B cell (primary cell): ENCODE data around the gene HIGD2B. TPM values are rescaled to one million over a fixed set of nuclear protein-coding genes. Genes with fewer than 3 reads are reported as not detected.
"Not testable (repeated sequence)": the region's sequence is repeated elsewhere in the genome, so short reads cannot be mapped to it uniquely, and the experiment has no call there.

Source experiments
- ATAC-seq: fragments of 200-7000 bp; cut with Tn5 transposase; one replicate; pipeline ENCODE4 v1.10.0; 2021; ENCODE audit warnings: low read depth, mild to moderate bottlenecking, moderate number of reproducible peaks, moderate library complexity
- CTCF ChIA-PET: fragments of 350-600 bp; sonication (Branson Sonifier 250); formaldehyde crosslinking; loops from one replicate; lab custom pipeline; 2021; ENCODE audit warnings: antibody characterized with exemption, inconsistent platforms; lab: Charles Lee
- POLR2A ChIA-PET: fragments of 350-600 bp; sonication (Branson Sonifier 250); formaldehyde crosslinking; loops from one replicate; lab custom pipeline; 2021; ENCODE audit warnings: antibody characterized with exemption; lab: Charles Lee
- DNase-seq: peaks from one replicate; pipeline ENCODE4 v3.0.0; 2013
- H2AFZ ChIP-seq: 2 replicates; pipeline ENCODE4 v1.6.1; 2012; ENCODE audit warnings: mild to moderate bottlenecking, low read depth, low read length; ENCODE audit not compliant: insufficient read depth, poor library complexity, severe bottlenecking
- H3K27ac ChIP-seq, 2 donors: 1 replicate in 1 of 2; 2 replicates in 1 of 2; pipeline ENCODE4 v1.5.1; 2012 to 2013; ENCODE audit warnings: low read length in 2 of 2, mild to moderate bottlenecking in 2 of 2, moderate library complexity in 1 of 2
- H3K27me3 ChIP-seq, 4 experiments: fragments of 200-600 bp in 1 of 4; sonication (generic) in 1 of 4; replicated peaks in 1 of 4; 1 replicate in 2 of 4; 2 replicates in 2 of 4; pipeline versions ENCODE4 v1.6.1 to v1.7.0; 2013 to 2016; ENCODE audit warnings: low read length in 3 of 4, mild to moderate bottlenecking in 2 of 4, mixed read lengths in 1 of 4, moderate library complexity in 1 of 4; ENCODE audit not compliant: insufficient read depth in 4 of 4, control insufficient read depth in 3 of 4; ENCODE audit errors: control extremely low read depth in 1 of 4
- H3K36me3 ChIP-seq, 2 experiments: replicated peaks in 1 of 2; 1 replicate in 1 of 2; 2 replicates in 1 of 2; pipeline versions ENCODE4 v1.6.1 to v1.7.1; 2013; ENCODE audit warnings: low read length in 1 of 2; ENCODE audit not compliant: insufficient read depth in 2 of 2, control insufficient read depth in 1 of 2; ENCODE audit errors: control extremely low read depth in 1 of 2, extremely low read depth in 1 of 2
- H3K4me1 ChIP-seq, 2 donors: fragments of 200-600 bp in 1 of 2; sonication (generic) in 1 of 2; 1 replicate in 1 of 2; 2 replicates in 1 of 2; pipeline versions ENCODE4 v1.5.1 to v1.6.1; 2013 to 2017; ENCODE audit warnings: low read length in 2 of 2; ENCODE audit not compliant: control insufficient read depth in 2 of 2, insufficient read depth in 2 of 2
- H3K4me2 ChIP-seq: replicated peaks from 2 replicates; pipeline ENCODE3; 2012; ENCODE audit warnings: mild to moderate bottlenecking, low read depth, low read length; ENCODE audit not compliant: poor library complexity, severe bottlenecking
- H3K4me3 ChIP-seq, 5 experiments: fragments of 200-600 bp in 1 of 5; sonication (generic) in 1 of 5; 1 replicate in 3 of 5; 2 replicates in 2 of 5; pipeline versions ENCODE4 v1.5.1 to v1.7.0; 2011 to 2016; ENCODE audit warnings: low read length in 4 of 5, mild to moderate bottlenecking in 4 of 5, low read depth in 2 of 5, control low read depth in 1 of 5, moderate library complexity in 1 of 5; ENCODE audit not compliant: insufficient read depth in 1 of 5; ENCODE audit errors: control extremely low read depth in 1 of 5, extremely low read depth in 1 of 5
- H3K79me2 ChIP-seq: fragments of 200-600 bp; sonication (generic); one replicate; pipeline ENCODE4 v1.6.0; 2016; ENCODE audit warnings: low read length; ENCODE audit not compliant: control insufficient read depth, insufficient read depth
- H3K9ac ChIP-seq: fragments of 200-600 bp; sonication (generic); 2 replicates; pipeline ENCODE4 v1.6.1; 2017; ENCODE audit warnings: mild to moderate bottlenecking, low read length, moderate library complexity
- H3K9me3 ChIP-seq, 3 donors: one replicate each; pipeline versions ENCODE4 v1.6.1 to v1.7.1; 2013; ENCODE audit warnings: low read length in 2 of 3; ENCODE audit not compliant: control insufficient read depth in 2 of 3, insufficient read depth in 1 of 3; ENCODE audit errors: control extremely low read depth in 1 of 3
- H4K20me1 ChIP-seq: 2 replicates; pipeline ENCODE4 v1.6.0; 2012; ENCODE audit warnings: mild to moderate bottlenecking, low read length; ENCODE audit not compliant: insufficient read depth, control insufficient read depth, poor library complexity, severe bottlenecking
- H3K27ac Mint-ChIP-seq: one replicate; pipeline ENCODE4 v1.8.0; 2021; ENCODE audit warnings: mixed read lengths
- H3K27me3 Mint-ChIP-seq: one replicate; pipeline ENCODE4 v1.8.0; 2021; ENCODE audit warnings: mixed read lengths
- H3K4me1 Mint-ChIP-seq: one replicate; pipeline ENCODE4 v1.8.0; 2021; ENCODE audit warnings: mixed read lengths
- H3K4me3 Mint-ChIP-seq: one replicate; pipeline ENCODE4 v1.8.0; 2021; ENCODE audit warnings: mixed read lengths
- H3K9me3 Mint-ChIP-seq: one replicate; pipeline ENCODE4 v1.8.0; 2022; ENCODE audit warnings: mixed read lengths; ENCODE audit not compliant: insufficient read depth
- WGBS: methylation state at CpG from one replicate; pipeline ENCODE4 v1.1.5; 2013; ENCODE audit warnings: missing lambda C conversion rate; ENCODE audit not compliant: insufficient coverage; 5-methylcytosine and 5-hydroxymethylcytosine counted together
- intact Hi-C: fragments of 100-400 bp; cut with micrococcal nuclease; formaldehyde crosslinking; loops from one replicate; pipeline ENCODE4 v1.10.0; 2022
- polyA plus RNA-seq: library from polyadenylated mRNA; depleted of rRNA; stranded (reverse); fragments of >200 nt; gene quantifications from 2 replicates; pipeline ENCODE4 v1.2.3, GENCODE V29; 2012
- total RNA-seq, 2 donors: library from RNA; stranded (reverse); fragments of 120-200 nt in 1 of 2; gene quantifications; 1 replicate in 1 of 2; 2 replicates in 1 of 2; pipeline versions ENCODE4 v1.2.3 to v1.2.4, GENCODE V29; 2013 to 2022

HIGD2B gene
- total and polyA plus RNA-seq, 2 donors (not counting 1 experiment from before 2014, with no cell fraction given) = 0.52 TPM; not detected in 1

GRCh38 chr15:72663931-72664330, 22.1 kb downstream of the HIGD2B start:
- H3K4me3 ChIP-seq, H3K27me3 Mint-ChIP-seq, H3K27ac Mint-ChIP-seq, H3K36me3 ChIP-seq, H3K9me3 ChIP-seq, DNase-seq, H3K9me3 Mint-ChIP-seq, H3K9ac ChIP-seq, H2AFZ ChIP-seq, H3K4me1 ChIP-seq, H3K4me1 Mint-ChIP-seq, POLR2A ChIA-PET, H3K27me3 ChIP-seq, intact Hi-C loops, H4K20me1 ChIP-seq, ATAC-seq, CTCF ChIA-PET, H3K27ac ChIP-seq, H3K4me3 Mint-ChIP-seq, H3K79me2 ChIP-seq, H3K4me2 ChIP-seq: not testable (repeated sequence)
- WGBS = no CpG with 5 or more reads among the region's 8 CpGs

- H3K4me1 Mint-ChIP-seq, H3K27me3 Mint-ChIP-seq, H3K36me3 ChIP-seq, H3K9ac ChIP-seq, H3K79me2 ChIP-seq, H3K27me3 ChIP-seq, DNase-seq, H3K4me2 ChIP-seq, CTCF ChIA-PET, H3K9me3 ChIP-seq, H3K4me3 Mint-ChIP-seq, H2AFZ ChIP-seq, POLR2A ChIA-PET, H3K4me1 ChIP-seq, H3K27ac Mint-ChIP-seq, H3K27ac ChIP-seq, H3K9me3 Mint-ChIP-seq, H4K20me1 ChIP-seq, ATAC-seq, H3K4me3 ChIP-seq, intact Hi-C loops: not testable (repeated sequence)
- no CpG with 5 or more reads among the region's 10 CpGs for WGBS
These were observed 24.9 kb downstream of the HIGD2B start for GRCh38 chr15:72661081-72661480.

DNA sequence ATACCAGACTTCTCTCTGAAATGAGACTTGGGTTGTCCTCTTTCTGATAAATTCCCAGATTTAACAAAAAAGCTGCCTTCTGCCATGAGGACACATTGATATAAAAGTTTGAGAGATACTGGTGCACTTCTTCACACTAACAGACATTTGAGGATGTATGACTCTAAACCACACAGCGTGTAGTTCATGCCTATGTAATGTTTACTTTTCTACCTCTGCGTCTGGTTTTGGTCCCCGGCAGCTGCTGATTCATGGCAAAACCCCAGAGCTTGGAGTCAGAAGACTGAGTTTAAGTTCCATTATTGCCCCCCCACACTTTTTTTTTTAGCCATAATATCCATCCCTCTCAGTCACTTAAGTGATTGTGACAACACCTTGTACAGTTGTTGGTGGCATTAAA, 30.0 kb downstream of the HIGD2B start:
- POLR2A ChIA-PET, H3K4me3 Mint-ChIP-seq, H3K4me1 Mint-ChIP-seq, ATAC-seq, H4K20me1 ChIP-seq, CTCF ChIA-PET, H3K27ac ChIP-seq, H3K4me1 ChIP-seq, intact Hi-C loops, H2AFZ ChIP-seq, H3K4me3 ChIP-seq, H3K9ac ChIP-seq, H3K79me2 ChIP-seq, H3K27me3 Mint-ChIP-seq, DNase-seq, H3K27me3 ChIP-seq, H3K9me3 Mint-ChIP-seq, H3K36me3 ChIP-seq, H3K27ac Mint-ChIP-seq, H3K9me3 ChIP-seq, H3K4me2 ChIP-seq: not testable (repeated sequence)
- WGBS = no CpG with 5 or more reads among the region's 3 CpGs

GRCh38 chr15:72654397-72654796, 31.6 kb downstream of the HIGD2B start, which contains the start of gene GOLGA6B:
TSS of gene GOLGA6B (plus strand) at chr15:72654697. CDS start at chr15:72654738, 41 bp downstream.
- POLR2A ChIA-PET = not testable (repeated sequence)

More at GRCh38 chr15:72654397-72654796, 31.6 kb downstream of the HIGD2B start, which contains the start of gene GOLGA6B:
- H3K9ac ChIP-seq, H3K27ac ChIP-seq, H3K4me3 ChIP-seq, H3K27me3 ChIP-seq, H3K27me3 Mint-ChIP-seq, H3K79me2 ChIP-seq, H3K4me2 ChIP-seq, H3K9me3 Mint-ChIP-seq, H3K4me3 Mint-ChIP-seq, H3K4me1 ChIP-seq, CTCF ChIA-PET, H2AFZ ChIP-seq, H3K4me1 Mint-ChIP-seq, ATAC-seq, DNase-seq, H4K20me1 ChIP-seq, H3K36me3 ChIP-seq, H3K9me3 ChIP-seq, intact Hi-C loops, H3K27ac Mint-ChIP-seq: not testable (repeated sequence)
- WGBS = no CpG with 5 or more reads among the region's 7 CpGs
